MM.1S (cell line): ENCODE data around the gene NELFA.

ENCODE experiments used
- CTCF ChIP-seq: fragments of 300-600 bp; sonication (generic); IDR thresholded peaks from 2 replicates; pipeline ENCODE4 v1.5.1; 2016; ENCODE audit warnings: antibody characterized with exemption, low read length, mixed read lengths
- EZH2 ChIP-seq: fragments of 300-600 bp; sonication (generic); optimal IDR thresholded peaks from 2 replicates; pipeline ENCODE3; 2017; ENCODE audit warnings: low read depth, mild to moderate bottlenecking, antibody characterized with exemption, low read length, mixed read lengths

GRCh38 chr4:1980561-1981041, 28.2 kb downstream of the NELFA start:
- TF ChIP-seq CTCF (no peak), EZH2 (no peak)
